ENCODE results near the gene C11orf97. TPM values are rescaled to one million over a fixed set of nuclear protein-coding genes. Genes with fewer than 3 reads are reported as not detected.
A peak's percentile ranks its signal among the peaks of the same experiment; 100 is the strongest.

Gene C11orf97
- total RNA-seq, 1 donor from 2014 or later, result not detected

DNA sequence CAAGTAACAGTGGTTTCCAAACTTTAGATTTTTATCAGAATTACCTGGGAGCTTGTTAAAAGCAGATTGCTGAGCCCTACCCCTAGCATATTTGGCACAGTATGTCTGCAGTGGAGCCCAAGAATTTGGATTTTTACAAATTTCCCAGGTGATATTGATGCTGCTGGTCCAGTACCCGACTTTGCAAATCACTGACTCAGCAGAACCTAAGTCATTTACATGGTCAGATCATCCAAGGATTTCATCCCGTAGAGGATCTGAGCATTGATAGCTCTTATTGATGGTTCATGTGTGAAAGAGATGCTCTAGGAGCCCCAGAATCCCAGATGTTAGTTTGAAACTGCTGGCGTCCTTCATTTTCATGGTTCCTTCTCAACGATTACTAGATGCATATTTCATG is 6.0 kb downstream of the C11orf97 start:
- no peak overlapping the region for H3K4me3 ChIP-seq
- TF ChIP-seq, protein P1, sequence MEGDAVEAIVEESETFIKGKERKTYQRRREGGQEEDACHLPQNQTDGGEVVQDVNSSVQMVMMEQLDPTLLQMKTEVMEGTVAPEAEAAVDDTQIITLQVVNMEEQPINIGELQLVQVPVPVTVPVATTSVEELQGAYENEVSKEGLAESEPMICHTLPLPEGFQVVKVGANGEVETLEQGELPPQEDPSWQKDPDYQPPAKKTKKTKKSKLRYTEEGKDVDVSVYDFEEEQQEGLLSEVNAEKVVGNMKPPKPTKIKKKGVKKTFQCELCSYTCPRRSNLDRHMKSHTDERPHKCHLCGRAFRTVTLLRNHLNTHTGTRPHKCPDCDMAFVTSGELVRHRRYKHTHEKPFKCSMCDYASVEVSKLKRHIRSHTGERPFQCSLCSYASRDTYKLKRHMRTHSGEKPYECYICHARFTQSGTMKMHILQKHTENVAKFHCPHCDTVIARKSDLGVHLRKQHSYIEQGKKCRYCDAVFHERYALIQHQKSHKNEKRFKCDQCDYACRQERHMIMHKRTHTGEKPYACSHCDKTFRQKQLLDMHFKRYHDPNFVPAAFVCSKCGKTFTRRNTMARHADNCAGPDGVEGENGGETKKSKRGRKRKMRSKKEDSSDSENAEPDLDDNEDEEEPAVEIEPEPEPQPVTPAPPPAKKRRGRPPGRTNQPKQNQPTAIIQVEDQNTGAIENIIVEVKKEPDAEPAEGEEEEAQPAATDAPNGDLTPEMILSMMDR (IDR thresholded peaks at IDR 0.05), result no peak
- ATAC-seq (no peak), DNase-seq (no peak)
- H3K36me3 ChIP-seq, result no peaks in the 10 kb centered on the region
- no peaks in the 10 kb centered on the region for H3K27me3 ChIP-seq
- H3K4me1 ChIP-seq, result no peaks in the 10 kb centered on the region
- H3K27ac ChIP-seq, result no peak overlapping the region
- intact Hi-C loops (cut with DNase I), result no loop called here
- H3K9me3 ChIP-seq, result no peaks in the 10 kb centered on the region

DNA sequence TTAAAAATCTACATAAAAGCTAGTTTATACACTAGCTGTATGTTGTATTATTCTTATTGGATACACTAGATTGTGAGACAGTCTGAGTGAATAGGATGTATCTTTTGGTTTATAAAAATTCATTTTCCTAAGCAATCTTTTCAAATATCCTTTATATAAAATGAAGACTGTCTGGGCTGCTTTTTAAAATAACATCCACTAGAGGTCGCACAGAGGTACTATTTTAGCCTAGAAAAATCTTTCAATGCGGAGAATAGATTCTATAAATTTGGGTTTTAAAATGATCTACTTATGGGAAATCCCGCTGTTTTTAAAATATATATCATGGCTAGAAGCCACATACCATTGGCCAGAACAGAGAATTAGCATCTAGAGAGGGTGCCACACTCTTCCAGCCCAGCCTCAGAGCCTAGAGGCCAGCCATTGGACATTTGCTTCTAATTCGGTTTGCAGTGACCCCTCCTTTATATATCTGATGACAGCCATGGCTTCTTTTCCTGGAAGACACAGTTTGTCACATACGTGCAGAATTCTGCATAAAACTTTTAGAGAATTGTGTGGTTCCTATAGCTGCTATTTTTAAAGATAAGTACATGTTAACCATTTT is 7.3 kb downstream of the C11orf97 start:
- H3K9me3 ChIP-seq, result no peaks in the 10 kb centered on the region
- ATAC-seq (peak; percentile 61), DNase-seq (no peak)
- intact Hi-C loops (cut with DNase I), result no loop called here
- no peak overlapping the region for H3K27ac ChIP-seq
- H3K4me3 ChIP-seq, result no peak overlapping the region
- H3K27me3 ChIP-seq, result no peaks in the 10 kb centered on the region
- H3K36me3 ChIP-seq, result no peaks in the 10 kb centered on the region
- TF ChIP-seq, protein P1 (IDR thresholded peaks at IDR 0.05), result peak; percentile 74
- no peaks in the 10 kb centered on the region for H3K4me1 ChIP-seq

DNA sequence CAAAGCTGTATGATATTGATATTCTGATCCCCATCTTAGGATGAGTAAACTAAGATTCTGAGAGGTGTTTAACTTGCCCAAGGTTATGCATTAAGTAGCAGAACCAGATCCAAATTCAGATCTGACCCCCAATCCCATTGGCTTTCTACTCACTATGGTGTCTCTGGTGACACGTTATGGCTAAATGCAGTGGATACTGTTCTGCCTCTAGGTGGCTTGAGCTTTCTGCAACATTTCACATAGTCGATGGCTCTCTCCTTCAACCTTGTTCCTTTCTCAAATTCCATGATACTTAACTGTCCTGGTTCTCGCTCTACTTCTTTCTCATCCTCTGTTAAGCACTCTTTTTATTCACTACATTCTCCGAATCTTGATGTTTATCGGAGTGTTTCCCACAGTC is 9.4 kb downstream of the C11orf97 start:
- peak; percentile 57 for ATAC-seq
- TF ChIP-seq, protein P1 (IDR thresholded peaks at IDR 0.05), result peak; percentile 34
- intact Hi-C loops (cut with DNase I), result no loop called here

DNA sequence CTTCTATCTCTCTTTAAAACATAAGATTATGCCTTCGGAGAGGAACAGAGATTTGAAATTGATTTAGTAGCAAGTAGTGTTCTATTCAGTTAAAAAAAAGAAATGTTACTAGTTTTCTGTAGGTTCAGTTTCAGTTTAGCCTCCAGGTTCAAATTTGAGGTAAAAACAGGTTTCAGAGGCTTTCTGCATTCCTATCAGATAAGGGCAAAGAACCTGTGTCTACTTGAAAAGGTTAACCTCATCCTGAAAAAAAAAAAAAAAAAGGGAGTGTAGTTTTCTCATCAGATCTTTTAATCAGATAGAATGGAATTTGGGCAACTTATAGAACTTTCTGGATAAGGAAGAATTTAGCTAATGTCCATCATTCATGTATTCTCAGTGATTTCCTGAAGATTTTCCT is 12.1 kb downstream of the C11orf97 start:
- no peak overlapping the region for H3K27ac ChIP-seq
- TF ChIP-seq, protein P1 (IDR thresholded peaks at IDR 0.05), result no peak
- no peaks in the 10 kb centered on the region for H3K9me3 ChIP-seq
- H3K4me1 ChIP-seq, result no peaks in the 10 kb centered on the region
- intact Hi-C loops (cut with DNase I), result no loop called here
- ATAC-seq (no peak), DNase-seq (no peak)
- H3K36me3 ChIP-seq, result no peaks in the 10 kb centered on the region
- no peaks in the 10 kb centered on the region for H3K27me3 ChIP-seq
- no peak overlapping the region for H3K4me3 ChIP-seq

More for the DNA sequence above, 9.4 kb downstream of the C11orf97 start:
- Histone ChIP-seq H3K4me1 (no peaks in the 10 kb centered on the region), H3K4me3 (no peak overlapping the region), H3K9me3 (no peaks in the 10 kb centered on the region), H3K27me3 (no peaks in the 10 kb centered on the region), H3K27ac (no peak overlapping the region), H3K36me3 (no peaks in the 10 kb centered on the region)
- no peak for DNase-seq

DNA sequence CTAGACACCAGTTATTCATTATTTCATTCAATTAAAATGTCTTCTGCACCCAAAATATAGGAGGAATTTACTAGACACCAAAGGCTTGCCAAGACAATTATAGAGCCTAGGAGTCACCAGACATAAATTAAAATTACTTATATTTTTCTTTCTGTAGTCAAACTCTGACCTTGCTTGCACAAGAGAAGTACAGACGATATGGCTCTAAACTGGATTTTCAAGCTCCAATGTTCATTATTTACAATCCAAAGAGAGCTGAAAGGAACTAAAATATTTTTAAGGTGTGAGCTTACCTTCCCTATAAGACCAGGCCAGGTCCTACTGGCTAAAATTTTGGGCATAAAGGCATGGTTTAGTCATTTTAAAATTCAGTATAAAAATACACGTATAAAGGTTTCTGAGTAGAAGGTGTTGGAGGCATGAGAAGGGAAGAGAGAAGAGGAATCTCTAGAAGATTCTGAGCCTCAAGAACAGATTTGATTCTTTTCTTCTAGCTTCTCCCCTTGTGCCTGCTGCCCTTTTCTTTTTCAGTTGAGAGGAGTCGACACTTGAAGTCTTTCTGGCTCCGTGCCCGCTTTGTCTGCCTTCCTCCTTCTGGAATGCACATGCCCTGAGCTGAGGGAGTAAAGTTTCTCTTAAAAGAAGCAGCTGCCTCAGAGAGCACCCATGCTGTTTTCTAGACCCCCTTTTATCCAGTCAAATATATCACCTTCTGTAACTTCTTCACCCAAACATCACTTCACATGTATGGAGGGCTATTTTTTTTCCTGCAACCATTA is 13.5 kb downstream of the C11orf97 start:
- H3K36me3 ChIP-seq, result no peaks in the 10 kb centered on the region
- no peaks in the 10 kb centered on the region for H3K27me3 ChIP-seq
- ATAC-seq, result peak; percentile 50
- no peaks in the 10 kb centered on the region for H3K4me1 ChIP-seq
- H3K27ac ChIP-seq, result no peak overlapping the region
- intact Hi-C loops (cut with DNase I), result no loop called here
- DNase-seq, result peak; percentile 82
- H3K9me3 ChIP-seq, result no peaks in the 10 kb centered on the region
- TF ChIP-seq, protein P1 (IDR thresholded peaks at IDR 0.05), result no peak
- H3K4me3 ChIP-seq, result no peak overlapping the region

Measured in upper lobe of right lung (tissue), 1 donor.